NCI-H69 (cell line): ENCODE results near the gene PVALEF.

Experiments used
- DNase-seq: peaks from one replicate; lab custom pipeline; 2025; lab: John Stamatoyannopoulos, UW

PVALEF gene

GRCh38 chr17:81128774-81129173 lies 36.5 kb upstream of the PVALEF start:
- no peak for DNase-seq

- no peak for DNase-seq
These were observed 36.0 kb upstream of the PVALEF start for GRCh38 chr17:81129289-81129688.

- DNase-seq: no peak
These were observed 35.5 kb upstream of the PVALEF start for GRCh38 chr17:81129711-81130367.

GRCh38 chr17:81130385-81131361 lies 34.6 kb upstream of the PVALEF start:
- no peak for DNase-seq

GRCh38 chr17:81131486-81132196 lies 33.7 kb upstream of the PVALEF start:
- no peak for DNase-seq

- no peak for DNase-seq
These were observed 33.1 kb upstream of the PVALEF start for GRCh38 chr17:81132197-81132540.

- DNase-seq: no peak
These were observed 32.3 kb upstream of the PVALEF start for GRCh38 chr17:81132770-81133723.

GRCh38 chr17:81134064-81134781 lies 31.1 kb upstream of the PVALEF start:
- DNase-seq: no peak

- DNase-seq: peak; percentile 94
These were observed 29.6 kb upstream of the PVALEF start for GRCh38 chr17:81135505-81136278.

- DNase-seq: no peak
These were observed 28.9 kb upstream of the PVALEF start for GRCh38 chr17:81136366-81136765.

- DNase-seq: no peak
These were observed 28.1 kb upstream of the PVALEF start for GRCh38 chr17:81137248-81137647.

GRCh38 chr17:81138083-81138482 lies 27.2 kb upstream of the PVALEF start:
- DNase-seq: no peak

GRCh38 chr17:81138500-81138899 lies 26.8 kb upstream of the PVALEF start:
- DNase-seq: no peak

- no peak for DNase-seq
These were observed 25.9 kb upstream of the PVALEF start for GRCh38 chr17:81139428-81139827.

- no peak for DNase-seq
These were observed 25.3 kb upstream of the PVALEF start for GRCh38 chr17:81140018-81140417.

GRCh38 chr17:81140695-81141094 lies 24.6 kb upstream of the PVALEF start:
- DNase-seq: no peak

- DNase-seq: peak; percentile 91
These were observed 22.8 kb upstream of the PVALEF start for GRCh38 chr17:81142301-81143199.

GRCh38 chr17:81143200-81143527 lies 22.1 kb upstream of the PVALEF start:
- no peak for DNase-seq
